HG03097 (cell line): ENCODE data around the gene FRMD4A.

Experiments used
- ATAC-seq: cut with Tn5 transposase; IDR thresholded peaks from one replicate; pipeline ENCODE4 v1.9.1; 2021; ENCODE audit not compliant: unreplicated experiment, low FRiP score

FRMD4A gene

GRCh38 chr10:13701157-13701919 is 629.4 kb downstream of the FRMD4A start:
- no peak for ATAC-seq

GRCh38 chr10:13700473-13701144 is 630.1 kb downstream of the FRMD4A start:
- ATAC-seq: no peak

GRCh38 chr10:13699216-13699615 is 631.5 kb downstream of the FRMD4A start:
- no peak for ATAC-seq

DNA sequence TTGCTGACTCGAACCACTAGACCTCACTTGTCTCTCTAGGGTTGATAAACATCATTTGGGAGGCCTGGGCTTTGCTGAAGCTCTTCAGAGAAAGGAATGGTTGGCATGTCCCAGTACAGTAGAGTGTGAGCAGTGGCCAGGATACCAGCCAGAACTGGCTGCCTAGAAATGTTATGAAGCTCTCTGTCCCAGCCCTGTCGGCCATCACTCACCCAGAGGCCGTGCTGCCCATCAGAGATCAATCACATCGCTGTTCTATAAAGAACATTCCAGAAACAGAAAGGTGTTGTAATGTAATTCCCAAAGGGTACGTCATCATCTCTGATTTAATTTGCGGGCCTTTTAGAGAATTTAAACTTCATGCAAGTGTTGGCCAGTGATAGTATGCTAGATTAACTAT is 632.5 kb downstream of the FRMD4A start:
- ATAC-seq: no peak

GRCh38 chr10:13696071-13696470 is 634.7 kb downstream of the FRMD4A start:
- ATAC-seq: no peak

DNA sequence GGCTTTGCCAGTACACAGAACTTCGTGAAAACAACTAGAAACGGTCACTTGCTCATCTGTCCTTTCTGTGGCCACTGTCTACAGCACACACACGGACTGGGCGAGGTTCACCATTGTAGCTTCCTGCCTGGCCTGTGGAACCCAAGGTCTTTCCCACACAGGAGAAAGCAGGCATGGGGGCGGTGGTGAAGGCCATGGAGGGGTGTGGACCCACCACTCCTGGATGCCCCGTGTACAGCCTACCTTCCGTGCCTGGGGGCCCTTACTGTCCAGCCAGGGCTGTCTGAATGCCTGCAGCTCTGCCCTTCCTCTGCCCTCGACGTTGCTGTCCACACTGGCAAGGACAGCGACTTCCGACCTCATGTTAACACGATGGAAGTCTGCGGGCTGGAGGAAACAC is 635.1 kb downstream of the FRMD4A start:
- ATAC-seq: no peak

DNA sequence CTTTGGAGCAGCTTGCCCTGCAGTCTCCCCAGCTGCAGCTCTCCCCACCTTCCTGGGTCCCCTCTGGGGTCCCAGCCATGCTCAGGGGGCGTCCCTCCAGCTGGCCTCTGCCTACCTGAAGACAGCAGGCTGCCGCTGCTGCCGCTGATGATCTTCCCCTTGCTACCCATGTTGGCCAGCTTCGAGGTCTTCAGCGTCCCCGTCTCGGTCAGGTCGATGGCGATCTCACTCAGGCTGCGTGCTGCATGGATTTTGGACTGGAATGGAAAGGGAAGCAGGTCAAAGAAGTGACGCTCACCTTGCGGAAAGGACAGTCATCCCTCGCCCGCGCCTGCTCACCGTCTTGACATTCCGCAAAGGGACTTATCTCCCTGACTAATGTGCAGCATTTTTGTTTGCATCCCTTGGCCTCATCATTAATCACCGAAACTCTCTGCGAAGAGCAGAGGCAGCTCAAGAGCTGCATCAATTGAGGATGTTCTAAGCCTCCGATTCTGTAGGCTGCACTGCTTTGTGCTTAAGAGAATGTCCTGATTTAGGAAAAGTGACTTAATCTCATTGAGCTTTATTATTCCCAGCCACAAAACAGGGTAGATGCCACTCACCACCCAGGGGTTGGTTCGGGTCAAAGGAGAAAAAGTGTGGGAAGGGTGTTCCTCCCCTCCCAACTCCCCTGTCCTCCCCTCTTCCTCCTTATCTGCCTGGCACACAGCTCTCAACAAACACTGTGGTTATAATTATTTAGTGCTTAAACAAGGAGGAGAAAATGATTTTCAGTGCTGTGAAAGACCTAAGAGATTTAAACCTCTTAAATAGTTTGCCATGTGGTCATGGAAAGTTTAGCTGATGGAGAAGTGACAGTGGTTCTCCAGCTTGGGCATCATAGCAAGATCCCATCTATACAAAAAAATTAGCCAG is 636.7 kb downstream of the FRMD4A start:
- no peak for ATAC-seq

GRCh38 chr10:13690281-13690825 is 640.4 kb downstream of the FRMD4A start:
- no peak for ATAC-seq

DNA sequence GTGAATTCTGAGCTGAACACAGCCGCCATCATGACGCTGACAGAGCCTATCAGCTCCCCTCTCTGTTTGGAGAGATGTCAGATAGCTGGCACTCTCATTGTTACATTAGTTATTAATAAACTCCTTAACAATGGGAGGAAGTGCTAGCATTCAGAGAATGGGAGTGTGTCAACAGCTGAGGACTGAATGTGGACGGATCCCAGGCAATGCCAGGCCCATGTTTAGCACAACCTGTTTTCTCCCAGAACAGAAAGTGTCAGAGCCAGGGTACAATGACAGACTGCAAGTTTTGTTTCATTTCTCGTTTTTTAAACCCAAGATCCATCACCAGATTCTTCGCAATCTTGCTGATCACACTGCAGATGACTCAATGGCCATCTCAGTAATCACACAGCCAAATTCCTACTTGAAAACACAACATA is 644.4 kb downstream of the FRMD4A start:
- no peak for ATAC-seq

- no peak for ATAC-seq
Measured at GRCh38 chr10:13685885-13686284, 644.8 kb downstream of the FRMD4A start.

- ATAC-seq: no peak
Measured at GRCh38 chr10:13684806-13685482, 645.8 kb downstream of the FRMD4A start.

DNA sequence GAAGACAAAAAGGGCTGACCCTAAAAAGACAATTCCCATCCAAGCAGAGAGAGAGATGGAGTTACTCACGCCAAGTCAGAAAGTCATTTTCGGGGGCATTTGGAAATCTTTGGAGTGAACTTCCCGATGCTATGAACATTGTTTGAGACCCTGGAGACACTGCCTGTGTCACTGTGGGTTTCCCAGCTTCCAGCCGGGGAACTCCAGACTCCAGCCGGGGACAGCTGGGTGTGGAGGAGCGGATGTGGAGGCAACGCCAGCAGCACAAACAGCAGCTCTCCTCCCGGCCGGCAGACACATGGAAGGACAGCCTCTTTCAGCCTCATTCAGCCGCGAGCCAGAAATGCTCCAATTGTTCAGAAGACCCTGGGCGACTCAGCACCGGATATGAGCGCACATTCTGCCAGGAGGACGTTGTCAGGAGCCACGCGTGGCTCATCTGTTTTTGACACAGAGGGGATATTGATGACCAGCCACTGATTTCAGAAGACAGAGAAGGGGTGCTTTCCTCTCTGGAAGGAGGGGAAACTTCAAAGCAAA is 646.4 kb downstream of the FRMD4A start:
- no peak for ATAC-seq

DNA sequence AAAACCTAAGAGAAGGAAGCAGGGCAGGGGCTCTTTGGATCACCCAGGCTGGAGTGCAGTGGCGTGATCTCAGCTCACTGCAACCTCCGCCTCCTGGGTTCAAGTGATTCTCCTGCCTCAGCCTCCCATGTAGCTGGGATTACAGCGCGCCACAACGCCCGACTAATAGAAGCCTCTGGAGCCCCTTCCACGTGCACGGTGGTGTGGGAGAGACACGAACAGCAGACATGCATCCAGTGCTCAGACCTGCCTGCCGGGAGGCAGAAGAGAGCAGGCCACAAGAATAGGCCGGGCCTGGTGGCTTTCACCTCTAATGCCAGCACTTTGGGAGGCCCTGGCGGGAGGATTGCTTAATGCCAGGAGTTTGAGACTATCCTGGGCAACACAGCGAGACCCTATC is 647.7 kb downstream of the FRMD4A start:
- no peak for ATAC-seq

GRCh38 chr10:13681960-13682359 is 648.8 kb downstream of the FRMD4A start:
- ATAC-seq: no peak

- ATAC-seq: no peak
Measured at GRCh38 chr10:13681528-13681927, 649.2 kb downstream of the FRMD4A start.

DNA sequence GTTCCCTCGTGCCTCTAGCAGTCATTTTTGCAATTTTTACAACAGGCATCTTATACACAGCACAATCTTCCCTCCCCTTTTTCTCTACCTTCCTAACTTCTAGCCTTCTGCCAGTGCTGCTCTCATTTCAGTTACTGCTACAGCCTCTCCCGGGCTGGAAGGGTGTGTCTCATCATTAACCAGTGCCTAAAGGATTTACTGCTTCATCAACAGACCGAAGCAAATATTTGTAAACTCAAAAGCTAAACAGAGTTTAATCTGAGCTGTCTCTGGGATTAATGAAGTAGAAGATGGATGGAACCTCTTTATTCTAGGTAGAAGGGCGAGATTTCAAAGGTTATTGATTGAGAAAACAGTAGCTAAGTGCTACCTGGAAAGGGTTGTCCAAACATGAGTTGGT is 649.6 kb downstream of the FRMD4A start:
- ATAC-seq: no peak

GRCh38 chr10:13678101-13678843 is 652.5 kb downstream of the FRMD4A start:
- no peak for ATAC-seq

- no peak for ATAC-seq
Measured at GRCh38 chr10:13674645-13675588, 655.8 kb downstream of the FRMD4A start.
